ENCODE results near the gene GHDC.
A peak's percentile ranks its signal among the peaks of the same experiment; 100 is the strongest.
"Not testable (repeated sequence)": the region's sequence is repeated elsewhere in the genome, so short reads cannot be mapped to it uniquely, and the experiment has no call there.

GHDC gene

GRCh38 chr17:42193969-42194899 is at the start of gene GHDC:
GHDC (minus strand) TSS chr17:42194494; CDS start chr17:42193581, 913 bp downstream.
- TF ChIP-seq POLR2A (IDR thresholded peaks at IDR 0.05; ENCODE audit: low read length) (no peak), GATA1 (IDR thresholded peaks at IDR 0.05; ENCODE audit: low read depth, low read length) (no peak)
- peak; percentile 85 to 88 for DNase-seq

- TF ChIP-seq GATA1 (IDR thresholded peaks at IDR 0.05; ENCODE audit: low read depth, low read length), result no peak
- TF ChIP-seq POLR2A (IDR thresholded peaks at IDR 0.05; ENCODE audit: low read length), result no peak
- DNase-seq, result no peak
Observed at GRCh38 chr17:42243493-42243982, 49.2 kb upstream of the GHDC start.

GRCh38 chr17:42241871-42242270 is 47.6 kb upstream of the GHDC start:
- no peak for TF ChIP-seq GATA1 (IDR thresholded peaks at IDR 0.05; ENCODE audit: low read depth, low read length)
- DNase-seq, result no peak

- DNase-seq, result peak in 1 of 2 experiments; percentile 15
Observed at GRCh38 chr17:42240863-42241262, 46.6 kb upstream of the GHDC start.

GRCh38 chr17:42240201-42240600 is 45.9 kb upstream of the GHDC start:
- no peak for TF ChIP-seq POLR2A (IDR thresholded peaks at IDR 0.05; ENCODE audit: low read length)
- no peak for TF ChIP-seq GATA1 (IDR thresholded peaks at IDR 0.05; ENCODE audit: low read depth, low read length)
- no peak for DNase-seq

GRCh38 chr17:42239576-42239975 is 45.3 kb upstream of the GHDC start:
- DNase-seq, result not testable (repeated sequence)

- TF ChIP-seq GATA1 (IDR thresholded peaks at IDR 0.05; ENCODE audit: low read depth, low read length), result no peak
- no peak for TF ChIP-seq POLR2A (IDR thresholded peaks at IDR 0.05; ENCODE audit: low read length)
- DNase-seq, result no peak
Observed at GRCh38 chr17:42236760-42237159, 42.5 kb upstream of the GHDC start.

- no peak for TF ChIP-seq GATA1 (IDR thresholded peaks at IDR 0.05; ENCODE audit: low read depth, low read length)
- TF ChIP-seq POLR2A (IDR thresholded peaks at IDR 0.05; ENCODE audit: low read length), result no peak
- no peak for DNase-seq
Observed at GRCh38 chr17:42233994-42234393, 39.7 kb upstream of the GHDC start.

- no peak for DNase-seq
- TF ChIP-seq GATA1 (IDR thresholded peaks at IDR 0.05; ENCODE audit: low read depth, low read length) (no peak), POLR2A (IDR thresholded peaks at IDR 0.05; ENCODE audit: low read length) (no peak)
Observed at GRCh38 chr17:42233156-42233555, 38.9 kb upstream of the GHDC start.

GRCh38 chr17:42230225-42230624 is 35.9 kb upstream of the GHDC start:
- TF ChIP-seq POLR2A (IDR thresholded peaks at IDR 0.05; ENCODE audit: low read length), result no peak
- TF ChIP-seq GATA1 (IDR thresholded peaks at IDR 0.05; ENCODE audit: low read depth, low read length), result no peak
- no peak for DNase-seq

- TF ChIP-seq POLR2A (IDR thresholded peaks at IDR 0.05; ENCODE audit: low read length) (no peak), GATA1 (IDR thresholded peaks at IDR 0.05; ENCODE audit: low read depth, low read length) (no peak)
- no peak for DNase-seq
Observed at GRCh38 chr17:42227849-42228700, 33.8 kb upstream of the GHDC start.

GRCh38 chr17:42225646-42226045 is 31.4 kb upstream of the GHDC start:
- DNase-seq, result no peak
- TF ChIP-seq POLR2A (IDR thresholded peaks at IDR 0.05; ENCODE audit: low read length) (no peak), GATA1 (IDR thresholded peaks at IDR 0.05; ENCODE audit: low read depth, low read length) (no peak)

- TF ChIP-seq GATA1 (IDR thresholded peaks at IDR 0.05; ENCODE audit: low read depth, low read length) (no peak), POLR2A (IDR thresholded peaks at IDR 0.05; ENCODE audit: low read length) (no peak)
- DNase-seq, result no peak
Observed at GRCh38 chr17:42224651-42225050, 30.4 kb upstream of the GHDC start.

Data from erythroblast (primary cell).